Stimulated activated CD8-positive, alpha-beta memory T cell treated with anti-CD3 and anti-CD28 coated beads, Interleukin-15, amount 100 ng/mL, for 1 hour (primary cell): ENCODE results near the gene MCRIP2.
"Not testable (repeated sequence)": the region's sequence is repeated elsewhere in the genome, so short reads cannot be mapped to it uniquely, and the experiment has no call there.

Source experiments
- DNase-seq: peaks from one replicate; pipeline ENCODE4 v3.0.0-alpha.2; 2020; ENCODE audit warnings: low read depth

Gene MCRIP2

GRCh38 chr16:641326-642188, at the start of gene MCRIP2:
Gene MCRIP2 (plus strand): TSS chr16:641828. CDS start chr16:641992, 164 bp downstream.
- no peak for DNase-seq

DNA sequence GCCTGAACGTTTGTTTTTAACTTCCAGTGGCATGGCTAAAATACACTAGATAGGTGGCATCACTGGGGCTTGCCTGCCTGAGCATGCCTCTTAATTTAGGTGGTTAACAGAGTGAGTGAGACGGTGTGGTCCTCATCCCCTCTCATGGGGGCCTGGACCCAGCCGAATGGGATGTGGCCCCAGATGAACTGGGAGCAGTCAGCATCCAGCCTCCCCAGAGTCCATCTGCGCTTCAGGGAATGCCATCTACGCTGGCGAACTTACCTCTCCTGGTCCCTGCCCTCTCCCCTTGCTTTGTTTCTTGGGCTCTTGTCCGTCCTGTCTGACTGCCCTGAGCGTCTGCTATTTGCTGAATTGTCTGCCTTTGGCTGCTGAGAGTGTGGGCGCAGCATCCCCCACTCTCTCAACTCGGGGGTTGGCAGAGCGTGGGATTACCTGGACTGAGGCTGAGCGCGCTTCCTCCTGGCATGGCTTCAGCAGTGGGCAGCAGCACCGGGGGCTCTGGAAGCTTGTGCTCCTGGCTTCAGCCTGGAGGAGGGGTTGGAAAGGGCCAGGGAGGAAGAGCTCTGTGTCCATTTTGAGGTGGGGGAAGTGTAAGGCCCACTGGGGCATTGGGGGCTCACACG, 49.6 kb upstream of the MCRIP2 start:
- no peak for DNase-seq

- DNase-seq: no peak
Observed at GRCh38 chr16:592518-593306, 48.9 kb upstream of the MCRIP2 start.

GRCh38 chr16:593406-593805, 48.2 kb upstream of the MCRIP2 start:
- no peak for DNase-seq

DNA sequence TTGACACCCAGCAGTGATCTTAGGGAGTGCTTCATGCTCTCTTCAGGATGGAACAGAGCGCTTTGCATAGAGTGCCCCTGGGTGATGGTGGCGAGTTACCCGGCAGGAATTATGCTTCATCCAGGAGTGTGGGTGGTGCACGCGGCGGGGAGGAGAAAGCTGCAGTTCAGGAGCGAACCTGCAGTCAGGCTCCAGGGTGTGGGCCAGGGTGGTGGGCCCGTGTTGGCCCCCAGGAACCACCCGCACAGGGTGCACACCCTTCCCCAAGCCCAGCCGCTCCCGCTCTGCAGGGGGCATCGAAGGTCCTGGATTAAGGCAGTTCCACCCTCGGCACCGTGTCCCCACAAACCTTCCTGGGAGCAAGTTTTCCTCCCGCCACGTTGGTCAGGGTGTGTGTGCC, 47.8 kb upstream of the MCRIP2 start:
- no peak for DNase-seq

DNA sequence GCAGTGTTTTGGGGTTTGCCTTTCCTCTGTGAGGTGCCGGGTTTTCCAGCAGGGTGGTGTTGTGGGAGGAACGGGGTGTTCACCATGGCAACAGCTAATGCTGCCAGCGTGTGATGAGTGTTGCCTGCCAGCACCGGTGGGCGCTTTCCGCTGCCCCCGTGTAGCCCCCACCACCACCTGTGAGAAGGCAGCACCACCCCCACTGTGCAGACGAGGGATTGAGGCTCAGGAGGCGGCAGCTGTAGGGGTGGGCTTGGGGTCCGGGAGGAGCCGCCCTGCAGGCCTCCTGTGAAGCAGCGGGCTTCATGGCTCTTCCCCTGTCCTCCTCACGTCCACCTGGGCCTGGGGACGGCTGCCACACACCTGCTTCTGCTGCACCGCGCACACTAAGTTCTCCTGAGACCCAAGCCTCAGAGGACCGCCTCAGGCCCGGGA, 46.5 kb upstream of the MCRIP2 start:
- no peak for DNase-seq

GRCh38 chr16:595942-596735, 45.5 kb upstream of the MCRIP2 start:
- DNase-seq: no peak

DNA sequence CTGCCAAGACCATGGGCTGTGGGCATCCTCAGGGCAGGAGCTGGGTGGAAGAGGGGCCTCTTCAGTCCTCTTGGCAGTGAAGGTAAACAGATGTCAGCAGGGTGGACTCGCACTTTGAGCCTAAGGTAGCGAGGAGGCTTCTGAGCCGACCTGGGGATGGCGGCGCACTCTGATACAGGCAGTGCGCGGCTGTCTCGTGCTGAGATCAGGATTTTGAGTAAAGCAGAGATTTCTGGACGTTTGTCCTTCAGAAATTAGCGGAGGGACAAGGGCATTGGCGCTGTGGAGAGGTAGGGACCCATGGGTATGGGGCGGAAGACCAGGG, 44.9 kb upstream of the MCRIP2 start:
- DNase-seq: no peak

GRCh38 chr16:597655-598054, 44.0 kb upstream of the MCRIP2 start:
- DNase-seq: not testable (repeated sequence)

DNA sequence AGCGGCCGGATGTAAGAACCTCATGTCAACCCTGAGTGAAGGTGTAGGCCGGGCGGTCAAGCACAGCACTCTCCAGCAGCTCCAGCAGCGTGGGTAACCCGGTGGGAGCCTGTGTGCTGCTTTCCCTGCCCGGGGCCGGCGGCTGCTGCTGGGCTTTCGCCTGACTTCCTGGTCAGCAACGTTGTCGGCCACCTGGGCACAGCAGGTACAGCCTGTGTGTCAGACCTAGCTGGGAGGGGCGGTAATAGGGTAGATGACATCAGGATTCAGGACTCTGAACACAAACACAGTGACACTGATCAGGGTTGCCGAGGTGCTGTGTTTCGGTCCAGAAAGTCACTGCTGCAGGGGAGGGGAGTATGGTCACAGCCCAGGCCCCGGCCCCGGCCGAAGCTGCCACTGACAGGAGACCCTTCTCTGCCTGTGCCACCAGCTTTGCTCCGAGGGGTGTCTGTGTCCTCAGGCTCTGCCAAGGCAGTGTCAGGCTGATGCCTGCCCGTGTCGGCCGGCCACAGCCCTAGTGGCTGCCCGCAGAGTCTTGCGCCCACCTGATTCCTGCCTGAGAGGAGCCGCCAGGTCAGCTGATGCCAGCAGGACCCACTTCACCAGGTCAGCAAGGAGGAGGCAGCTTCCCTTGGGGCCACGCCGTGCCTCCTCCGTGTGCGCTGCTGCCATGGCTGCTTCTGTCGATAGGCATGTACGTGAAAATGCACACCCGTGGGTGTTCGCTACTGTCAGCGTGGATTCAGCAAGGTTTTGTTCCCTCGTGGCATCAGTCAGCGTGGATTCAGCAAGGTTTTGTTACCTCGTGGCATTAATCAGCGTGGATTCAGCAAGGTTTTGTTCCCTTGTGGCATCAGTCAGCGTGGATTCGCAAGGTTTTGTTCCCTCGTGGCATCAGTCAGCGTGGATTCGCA, 42.5 kb upstream of the MCRIP2 start:
- no peak for DNase-seq

GRCh38 chr16:600781-601180, 40.8 kb upstream of the MCRIP2 start:
- DNase-seq: no peak

GRCh38 chr16:603933-604332, 37.7 kb upstream of the MCRIP2 start:
- DNase-seq: no peak

- DNase-seq: no peak
Observed at GRCh38 chr16:606656-607307, 34.8 kb upstream of the MCRIP2 start.

DNA sequence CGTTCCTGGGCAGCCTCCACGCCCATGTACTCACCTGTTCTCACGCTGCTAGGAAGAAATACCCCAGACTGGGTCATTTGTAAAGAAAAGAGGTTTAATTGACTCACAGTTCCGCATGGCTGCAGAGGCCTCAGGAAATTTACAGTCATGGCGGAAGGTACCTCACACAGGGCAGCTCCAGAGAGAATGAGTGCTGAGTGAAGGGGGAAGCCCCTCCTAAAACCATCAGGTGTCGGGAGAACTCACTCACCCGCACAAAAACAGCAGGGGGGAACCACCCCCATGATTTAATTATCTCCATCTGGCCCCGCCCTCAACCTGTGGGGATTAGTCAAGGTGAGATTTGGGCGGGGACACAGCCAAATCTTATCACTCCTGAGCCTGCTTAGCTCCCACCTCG, 33.6 kb upstream of the MCRIP2 start:
- no peak for DNase-seq

GRCh38 chr16:609316-609715, 32.3 kb upstream of the MCRIP2 start:
- DNase-seq: no peak

GRCh38 chr16:609984-610383, 31.6 kb upstream of the MCRIP2 start:
- DNase-seq: no peak

- DNase-seq: peak; percentile 22
Observed at GRCh38 chr16:610513-611381, 30.9 kb upstream of the MCRIP2 start.

DNA sequence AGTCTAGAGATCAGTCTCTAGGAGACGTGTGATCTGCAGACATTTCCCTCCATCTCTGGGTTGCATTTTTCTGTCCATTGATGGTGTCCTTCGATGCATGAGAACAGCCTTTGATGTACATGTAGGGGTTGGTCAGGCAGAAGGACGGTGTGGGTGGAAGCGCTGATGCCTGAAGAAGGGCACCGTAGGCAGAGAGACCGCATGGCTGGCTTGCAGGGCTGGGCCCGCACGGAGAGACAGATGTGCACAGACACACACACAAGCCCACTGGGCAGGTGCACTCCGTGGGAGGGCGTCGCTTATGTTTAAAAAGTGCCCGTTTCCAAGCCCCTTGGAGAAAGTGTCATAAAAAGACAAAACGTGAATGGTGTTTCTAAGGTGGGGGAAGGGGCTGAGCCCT, 26.5 kb upstream of the MCRIP2 start:
- DNase-seq: no peak
